ENCODE measurements around the gene IKZF2.

The IKZF2 gene

GRCh38 chr2:212973347-212973746 is 178.1 kb downstream of the IKZF2 start:
- Histone ChIP-seq H4K20me1 (ENCODE audit: insufficient read depth, low read length) (no peaks in the 10 kb centered on the region), H3K9me2 (replicated peaks; ENCODE audit: insufficient read depth, low read length) (no peaks in the 10 kb centered on the region), H3K4me2 (ENCODE audit: low read depth, low read length) (no peak overlapping the region), H3K9me3 (replicated peaks; ENCODE audit: insufficient read depth, low read length) (no peaks in the 10 kb centered on the region), H3K4me3 (ENCODE audit: low read length) (no peak overlapping the region), H3K36me3 (replicated peaks; ENCODE audit: insufficient read depth, low read length) (no peaks in the 10 kb centered on the region), H3K79me2 (ENCODE audit: low read length) (no peaks in the 10 kb centered on the region), H3K9ac (ENCODE audit: low read length) (no peak overlapping the region), H3K27ac (ENCODE audit: low read length) (no peak overlapping the region), H3K4me1 (ENCODE audit: low read length) (no peaks in the 10 kb centered on the region), H3F3A (ENCODE audit: insufficient read depth, low read length) (no peaks in the 10 kb centered on the region), H2AFZ (ENCODE audit: low read length) (no peak overlapping the region), H3K27me3 (replicated peaks; ENCODE audit: insufficient read depth, low read length) (no peaks in the 10 kb centered on the region)
- TF ChIP-seq EZH2 (optimal IDR thresholded peaks at IDR 0.05; ENCODE audit: low read depth, low read length) (no peak), EZH2phosphoT487 (IDR thresholded peaks at IDR 0.05; ENCODE audit: low read length) (no peak), CTCF (IDR thresholded peaks at IDR 0.05; ENCODE audit: low read length) (no peak)
- DNase-seq = no peak

GRCh38 chr2:212970132-212970531 is 181.3 kb downstream of the IKZF2 start:
- Histone ChIP-seq H3K9me3 (replicated peaks; ENCODE audit: insufficient read depth, low read length) (no peaks in the 10 kb centered on the region), H3K9me2 (replicated peaks; ENCODE audit: insufficient read depth, low read length) (no peaks in the 10 kb centered on the region), H3K79me2 (ENCODE audit: low read length) (no peaks in the 10 kb centered on the region), H3K9ac (ENCODE audit: low read length) (no peak overlapping the region), H3K4me2 (ENCODE audit: low read depth, low read length) (no peak overlapping the region), H4K20me1 (ENCODE audit: insufficient read depth, low read length) (no peaks in the 10 kb centered on the region), H3F3A (ENCODE audit: insufficient read depth, low read length) (no peaks in the 10 kb centered on the region), H3K27me3 (replicated peaks; ENCODE audit: insufficient read depth, low read length) (no peaks in the 10 kb centered on the region), H3K4me1 (ENCODE audit: low read length) (no peaks in the 10 kb centered on the region), H2AFZ (ENCODE audit: low read length) (no peak overlapping the region), H3K4me3 (ENCODE audit: low read length) (no peak overlapping the region), H3K27ac (ENCODE audit: low read length) (no peak overlapping the region), H3K36me3 (replicated peaks; ENCODE audit: insufficient read depth, low read length) (no peaks in the 10 kb centered on the region)
- DNase-seq = no peak
- TF ChIP-seq CTCF (IDR thresholded peaks at IDR 0.05; ENCODE audit: low read length) = no peak
- TF ChIP-seq EZH2 (optimal IDR thresholded peaks at IDR 0.05; ENCODE audit: low read depth, low read length) = no peak
- no peak for TF ChIP-seq EZH2phosphoT487 (IDR thresholded peaks at IDR 0.05; ENCODE audit: low read length)

- TF ChIP-seq EZH2phosphoT487 (IDR thresholded peaks at IDR 0.05; ENCODE audit: low read length) = no peak
- no peak for TF ChIP-seq CTCF (IDR thresholded peaks at IDR 0.05; ENCODE audit: low read length)
- TF ChIP-seq EZH2 (optimal IDR thresholded peaks at IDR 0.05; ENCODE audit: low read depth, low read length) = no peak
- DNase-seq = no peak
- no peak overlapping the region for H3K9ac ChIP-seq (ENCODE audit: low read length)
Measured at GRCh38 chr2:212968284-212969081, 182.9 kb downstream of the IKZF2 start.

More at GRCh38 chr2:212968284-212969081, 182.9 kb downstream of the IKZF2 start:
- H2AFZ ChIP-seq (ENCODE audit: low read length) = no peak overlapping the region
- H3K4me1 ChIP-seq (ENCODE audit: low read length) = no peaks in the 10 kb centered on the region
- no peaks in the 10 kb centered on the region for H3K79me2 ChIP-seq (ENCODE audit: low read length)
- H3K27me3 ChIP-seq (replicated peaks; ENCODE audit: insufficient read depth, low read length) = no peaks in the 10 kb centered on the region
- no peaks in the 10 kb centered on the region for H3F3A ChIP-seq (ENCODE audit: insufficient read depth, low read length)
- H3K9me2 ChIP-seq (replicated peaks; ENCODE audit: insufficient read depth, low read length) = no peaks in the 10 kb centered on the region
- no peak overlapping the region for H3K4me2 ChIP-seq (ENCODE audit: low read depth, low read length)
- H4K20me1 ChIP-seq (ENCODE audit: insufficient read depth, low read length) = no peaks in the 10 kb centered on the region
- H3K36me3 ChIP-seq (replicated peaks; ENCODE audit: insufficient read depth, low read length) = no peaks in the 10 kb centered on the region
- no peak overlapping the region for H3K27ac ChIP-seq (ENCODE audit: low read length)
- H3K9me3 ChIP-seq (replicated peaks; ENCODE audit: insufficient read depth, low read length) = no peaks in the 10 kb centered on the region
- H3K4me3 ChIP-seq (ENCODE audit: low read length) = no peak overlapping the region

Measured in MM.1S (cell line).